Measurements from ENCODE around the gene MLLT3. TPM values are rescaled to one million over a fixed set of nuclear protein-coding genes. Genes with fewer than 3 reads are reported as not detected.

Gene MLLT3
- total RNA-seq, 1 experiment from 2014 or later: 7.0 TPM

DNA sequence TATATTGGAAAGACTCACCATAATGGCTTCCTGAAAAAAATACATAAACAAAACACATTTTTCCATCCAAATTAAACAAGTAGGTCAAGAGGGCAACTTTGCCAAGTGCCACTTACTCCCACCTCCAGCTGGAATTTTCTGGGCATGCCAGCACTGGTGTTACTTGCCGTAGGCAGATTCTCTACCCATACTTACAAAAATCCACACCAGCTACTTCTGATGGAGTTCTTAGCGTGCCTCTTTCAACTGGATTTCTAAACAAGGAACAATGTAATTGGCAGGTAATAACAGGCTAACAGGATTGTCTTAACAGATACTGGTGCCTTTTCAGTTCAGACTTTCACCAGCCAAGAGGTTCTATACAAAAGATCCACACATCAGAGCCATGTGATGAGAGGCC is 301.4 kb downstream of the MLLT3 start:
- POLR2A ChIA-PET: no interaction called here
- ATAC-seq (no peak), DNase-seq (ENCODE audit: low spot score) (no peak)
- TF ChIP-seq, protein P1, sequence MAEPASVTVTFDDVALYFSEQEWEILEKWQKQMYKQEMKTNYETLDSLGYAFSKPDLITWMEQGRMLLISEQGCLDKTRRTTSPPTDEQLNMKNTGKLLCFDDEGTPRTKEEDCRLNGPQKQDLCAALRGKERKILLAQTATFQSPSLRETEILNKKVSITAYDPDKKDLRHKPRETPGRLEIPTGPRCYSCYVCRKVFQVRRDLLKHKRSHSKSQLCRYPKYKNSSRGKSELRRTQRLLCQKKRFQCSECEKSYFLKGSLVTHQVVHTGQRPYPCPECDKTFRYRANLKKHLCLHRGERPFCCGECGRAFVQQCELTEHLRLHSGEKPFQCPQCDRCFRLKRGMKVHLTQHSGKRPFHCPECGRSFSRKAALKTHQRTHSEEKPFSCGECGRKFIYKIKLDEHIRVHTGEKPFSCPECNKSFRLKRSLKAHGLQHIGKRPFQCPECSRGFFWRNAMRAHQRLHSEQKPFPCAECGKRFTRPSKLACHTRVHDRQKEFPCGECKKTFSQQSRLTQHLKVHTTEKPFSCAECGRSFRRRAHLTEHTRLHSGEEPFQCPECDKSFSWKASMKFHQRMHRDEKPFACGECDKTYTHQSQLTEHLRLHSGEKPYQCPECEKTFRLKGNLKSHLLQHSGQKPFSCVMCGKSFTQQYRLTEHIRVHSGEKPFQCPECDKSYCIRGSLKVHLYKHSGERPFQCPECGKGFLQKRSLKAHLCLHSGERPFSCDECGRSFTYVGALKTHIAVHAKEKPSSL (CRISPR knock-in tag; conservative IDR thresholded peaks at IDR 0.05): no peak
- TF ChIP-seq MXD4 (CRISPR knock-in tag; IDR thresholded peaks at IDR 0.05; ENCODE audit: borderline replicate concordance): no peak
- no peak for TF ChIP-seq ATF3 (CRISPR knock-in tag; conservative IDR thresholded peaks at IDR 0.05)
- TF ChIP-seq, protein P2, sequence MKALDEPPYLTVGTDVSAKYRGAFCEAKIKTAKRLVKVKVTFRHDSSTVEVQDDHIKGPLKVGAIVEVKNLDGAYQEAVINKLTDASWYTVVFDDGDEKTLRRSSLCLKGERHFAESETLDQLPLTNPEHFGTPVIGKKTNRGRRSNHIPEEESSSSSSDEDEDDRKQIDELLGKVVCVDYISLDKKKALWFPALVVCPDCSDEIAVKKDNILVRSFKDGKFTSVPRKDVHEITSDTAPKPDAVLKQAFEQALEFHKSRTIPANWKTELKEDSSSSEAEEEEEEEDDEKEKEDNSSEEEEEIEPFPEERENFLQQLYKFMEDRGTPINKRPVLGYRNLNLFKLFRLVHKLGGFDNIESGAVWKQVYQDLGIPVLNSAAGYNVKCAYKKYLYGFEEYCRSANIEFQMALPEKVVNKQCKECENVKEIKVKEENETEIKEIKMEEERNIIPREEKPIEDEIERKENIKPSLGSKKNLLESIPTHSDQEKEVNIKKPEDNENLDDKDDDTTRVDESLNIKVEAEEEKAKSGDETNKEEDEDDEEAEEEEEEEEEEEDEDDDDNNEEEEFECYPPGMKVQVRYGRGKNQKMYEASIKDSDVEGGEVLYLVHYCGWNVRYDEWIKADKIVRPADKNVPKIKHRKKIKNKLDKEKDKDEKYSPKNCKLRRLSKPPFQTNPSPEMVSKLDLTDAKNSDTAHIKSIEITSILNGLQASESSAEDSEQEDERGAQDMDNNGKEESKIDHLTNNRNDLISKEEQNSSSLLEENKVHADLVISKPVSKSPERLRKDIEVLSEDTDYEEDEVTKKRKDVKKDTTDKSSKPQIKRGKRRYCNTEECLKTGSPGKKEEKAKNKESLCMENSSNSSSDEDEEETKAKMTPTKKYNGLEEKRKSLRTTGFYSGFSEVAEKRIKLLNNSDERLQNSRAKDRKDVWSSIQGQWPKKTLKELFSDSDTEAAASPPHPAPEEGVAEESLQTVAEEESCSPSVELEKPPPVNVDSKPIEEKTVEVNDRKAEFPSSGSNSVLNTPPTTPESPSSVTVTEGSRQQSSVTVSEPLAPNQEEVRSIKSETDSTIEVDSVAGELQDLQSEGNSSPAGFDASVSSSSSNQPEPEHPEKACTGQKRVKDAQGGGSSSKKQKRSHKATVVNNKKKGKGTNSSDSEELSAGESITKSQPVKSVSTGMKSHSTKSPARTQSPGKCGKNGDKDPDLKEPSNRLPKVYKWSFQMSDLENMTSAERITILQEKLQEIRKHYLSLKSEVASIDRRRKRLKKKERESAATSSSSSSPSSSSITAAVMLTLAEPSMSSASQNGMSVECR (CRISPR knock-in tag; IDR thresholded peaks at IDR 0.05; ENCODE audit: borderline replicate concordance): no peak
- no peak for TF ChIP-seq RORB (CRISPR knock-in tag; IDR thresholded peaks at IDR 0.05)
- TF ChIP-seq NR3C1 (CRISPR knock-in tag; conservative IDR thresholded peaks at IDR 0.05; ENCODE audit: low read depth): no peak
- no peak for TF ChIP-seq PRRX2 (CRISPR knock-in tag; IDR thresholded peaks at IDR 0.05)
- TF ChIP-seq, protein P3, sequence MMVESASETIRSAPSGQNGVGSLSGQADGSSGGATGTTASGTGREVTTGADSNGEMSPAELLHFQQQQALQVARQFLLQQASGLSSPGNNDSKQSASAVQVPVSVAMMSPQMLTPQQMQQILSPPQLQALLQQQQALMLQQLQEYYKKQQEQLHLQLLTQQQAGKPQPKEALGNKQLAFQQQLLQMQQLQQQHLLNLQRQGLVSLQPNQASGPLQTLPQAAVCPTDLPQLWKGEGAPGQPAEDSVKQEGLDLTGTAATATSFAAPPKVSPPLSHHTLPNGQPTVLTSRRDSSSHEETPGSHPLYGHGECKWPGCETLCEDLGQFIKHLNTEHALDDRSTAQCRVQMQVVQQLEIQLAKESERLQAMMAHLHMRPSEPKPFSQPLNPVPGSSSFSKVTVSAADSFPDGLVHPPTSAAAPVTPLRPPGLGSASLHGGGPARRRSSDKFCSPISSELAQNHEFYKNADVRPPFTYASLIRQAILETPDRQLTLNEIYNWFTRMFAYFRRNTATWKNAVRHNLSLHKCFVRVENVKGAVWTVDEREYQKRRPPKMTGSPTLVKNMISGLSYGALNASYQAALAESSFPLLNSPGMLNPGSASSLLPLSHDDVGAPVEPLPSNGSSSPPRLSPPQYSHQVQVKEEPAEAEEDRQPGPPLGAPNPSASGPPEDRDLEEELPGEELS (CRISPR knock-in tag; IDR thresholded peaks at IDR 0.05): no peak
- no peak for TF ChIP-seq ZNF138 (CRISPR knock-in tag; conservative IDR thresholded peaks at IDR 0.05)
- no peak for TF ChIP-seq CBFB (CRISPR knock-in tag; IDR thresholded peaks at IDR 0.05; ENCODE audit: low read depth)
- no peak for TF ChIP-seq ZNF317 (CRISPR knock-in tag; IDR thresholded peaks at IDR 0.05; ENCODE audit: borderline replicate concordance, low read depth)
- no peak for TF ChIP-seq ZNF232 (CRISPR knock-in tag; IDR thresholded peaks at IDR 0.05)
- no peak for TF ChIP-seq PREB (CRISPR knock-in tag; IDR thresholded peaks at IDR 0.05; ENCODE audit: borderline replicate concordance)
- no peaks in the 10 kb centered on the region; the same call in none of the 2 replicates for H3K27me3 Mint-ChIP-seq (ENCODE audit: low read depth)
- H3K36me3 Mint-ChIP-seq: peaks cover 5% of the 10 kb centered on the region; the same call in 1 of the 2 replicates
- CTCF ChIA-PET: interaction anchor here (1.1 kb wide), 1 partner anchor 204 kb away, joined by 6 read pairs; no protein-coding TSS in a partner anchor
- no peak overlapping the region for H3K27ac Mint-ChIP-seq
- no peak overlapping the region for H3K4me3 Mint-ChIP-seq
- H3K9me3 Mint-ChIP-seq: peaks cover 9% of the 10 kb centered on the region; the same call in 1 of the 2 replicates
- peaks cover 22% of the 10 kb centered on the region for H3K4me1 Mint-ChIP-seq

DNA sequence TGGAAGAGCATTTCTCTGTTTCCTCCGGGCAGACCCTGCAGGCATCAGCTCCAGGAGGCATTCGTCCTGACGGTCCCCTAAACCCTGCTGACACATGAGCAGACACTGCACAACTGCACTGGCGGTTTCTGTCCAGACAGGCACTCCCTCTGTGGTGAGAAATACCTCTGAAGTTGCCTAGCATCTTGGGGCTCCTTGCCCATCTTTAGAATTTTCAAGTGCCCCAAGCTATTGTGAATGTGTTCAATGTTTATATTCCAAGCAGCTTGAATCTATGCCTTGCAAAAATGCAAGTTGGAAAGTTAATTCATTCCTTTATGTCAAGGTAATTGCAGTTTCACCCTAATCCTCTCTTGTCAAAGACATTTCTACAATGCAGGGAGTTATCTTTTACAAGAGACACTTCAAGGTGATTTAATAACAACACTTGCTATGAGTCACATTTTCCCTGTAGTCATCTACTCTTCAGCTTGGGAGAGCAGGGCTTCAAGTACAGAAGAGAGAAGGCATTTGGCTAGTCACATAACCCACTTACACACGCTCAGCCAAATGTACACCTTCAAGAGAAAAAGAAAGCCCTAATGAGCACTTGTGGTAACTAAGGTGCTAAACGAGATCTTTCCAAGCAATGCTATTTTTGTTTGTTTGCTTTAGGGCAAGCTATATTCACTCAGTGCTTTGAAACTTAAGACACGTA is 302.5 kb downstream of the MLLT3 start:
- Mint-ChIP-seq H3K4me1 (peaks cover 22% of the 10 kb centered on the region), H3K9me3 (peaks cover 9% of the 10 kb centered on the region; the same call in 1 of the 2 replicates), H3K27ac (no peak overlapping the region), H3K27me3 (ENCODE audit: low read depth) (peaks cover 4% of the 10 kb centered on the region), H3K36me3 (peaks cover 5% of the 10 kb centered on the region; the same call in 1 of the 2 replicates), H3K4me3 (no peak overlapping the region)
- ATAC-seq: no peak
- POLR2A ChIA-PET: no interaction called here
- TF ChIP-seq HMGA2 (CRISPR knock-in tag; IDR thresholded peaks at IDR 0.05) (no peak), ZBTB21 (CRISPR knock-in tag; IDR thresholded peaks at IDR 0.05; ENCODE audit: borderline replicate concordance) (no peak), ELF4 (CRISPR knock-in tag; IDR thresholded peaks at IDR 0.05; ENCODE audit: low read depth) (no peak), CBFB (CRISPR knock-in tag; IDR thresholded peaks at IDR 0.05; ENCODE audit: low read depth) (no peak), TEAD4 (CRISPR knock-in tag; IDR thresholded peaks at IDR 0.05) (no peak)
- TF ChIP-seq, protein P4, sequence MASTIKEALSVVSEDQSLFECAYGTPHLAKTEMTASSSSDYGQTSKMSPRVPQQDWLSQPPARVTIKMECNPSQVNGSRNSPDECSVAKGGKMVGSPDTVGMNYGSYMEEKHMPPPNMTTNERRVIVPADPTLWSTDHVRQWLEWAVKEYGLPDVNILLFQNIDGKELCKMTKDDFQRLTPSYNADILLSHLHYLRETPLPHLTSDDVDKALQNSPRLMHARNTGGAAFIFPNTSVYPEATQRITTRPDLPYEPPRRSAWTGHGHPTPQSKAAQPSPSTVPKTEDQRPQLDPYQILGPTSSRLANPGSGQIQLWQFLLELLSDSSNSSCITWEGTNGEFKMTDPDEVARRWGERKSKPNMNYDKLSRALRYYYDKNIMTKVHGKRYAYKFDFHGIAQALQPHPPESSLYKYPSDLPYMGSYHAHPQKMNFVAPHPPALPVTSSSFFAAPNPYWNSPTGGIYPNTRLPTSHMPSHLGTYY (CRISPR knock-in tag; IDR thresholded peaks at IDR 0.05): no peak
- CTCF ChIA-PET: interaction anchor here (0.8 to 1.1 kb wide), 2 partner anchors 12 to 205 kb away, joined by 3 to 6 read pairs; no protein-coding TSS in a partner anchor
- DNase-seq (ENCODE audit: low spot score): no peak
